GM13977 (cell line): ENCODE results near the gene TFF1.

ENCODE experiments used
- DNase-seq: peaks from one replicate; pipeline ENCODE4 v3.0.0; 2012; ENCODE audit warnings: low spot score
- in situ Hi-C: fragments of 300-500 bp; cut with MboI; formaldehyde crosslinking; loops from one replicate; pipeline ENCODE4 v1.12.0; 2022; ENCODE audit warnings: low sequenced_read_pairs, low pct_unique_long_range_greater_than_20kb, mixed read lengths, inconsistent platforms; ENCODE audit not compliant: unreplicated experiment
- TF ChIP-seq, protein P1 (sequence below): IDR thresholded peaks from 2 replicates; pipeline ENCODE4 v1.5.1; 2012; ENCODE audit warnings: mild to moderate bottlenecking, control low read depth; ENCODE audit not compliant: insufficient read depth; ENCODE audit errors: extremely low read depth, missing control alignments

The TFF1 gene

DNA sequence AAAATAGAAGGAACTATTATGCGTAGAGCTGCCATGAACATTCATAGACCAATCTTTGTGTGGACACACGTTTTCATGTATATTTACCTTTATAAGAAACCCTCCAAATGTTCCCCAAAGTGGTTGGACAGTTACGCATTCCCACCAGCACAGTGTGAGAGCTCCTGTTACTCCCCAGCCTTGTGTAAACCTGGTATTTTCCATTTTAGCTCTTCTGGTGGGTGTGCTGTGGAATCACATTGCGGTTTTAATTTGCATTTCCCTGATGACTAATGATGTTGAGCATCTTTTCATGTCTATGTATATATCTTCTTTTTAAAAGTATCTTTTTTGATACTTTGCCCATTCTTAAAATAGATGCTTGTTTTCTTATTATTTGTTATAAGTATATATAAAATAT is 34.2 kb upstream of the TFF1 start:
- in situ Hi-C loops, result no loop called here
- no peak for DNase-seq
- TF ChIP-seq, protein P1, sequence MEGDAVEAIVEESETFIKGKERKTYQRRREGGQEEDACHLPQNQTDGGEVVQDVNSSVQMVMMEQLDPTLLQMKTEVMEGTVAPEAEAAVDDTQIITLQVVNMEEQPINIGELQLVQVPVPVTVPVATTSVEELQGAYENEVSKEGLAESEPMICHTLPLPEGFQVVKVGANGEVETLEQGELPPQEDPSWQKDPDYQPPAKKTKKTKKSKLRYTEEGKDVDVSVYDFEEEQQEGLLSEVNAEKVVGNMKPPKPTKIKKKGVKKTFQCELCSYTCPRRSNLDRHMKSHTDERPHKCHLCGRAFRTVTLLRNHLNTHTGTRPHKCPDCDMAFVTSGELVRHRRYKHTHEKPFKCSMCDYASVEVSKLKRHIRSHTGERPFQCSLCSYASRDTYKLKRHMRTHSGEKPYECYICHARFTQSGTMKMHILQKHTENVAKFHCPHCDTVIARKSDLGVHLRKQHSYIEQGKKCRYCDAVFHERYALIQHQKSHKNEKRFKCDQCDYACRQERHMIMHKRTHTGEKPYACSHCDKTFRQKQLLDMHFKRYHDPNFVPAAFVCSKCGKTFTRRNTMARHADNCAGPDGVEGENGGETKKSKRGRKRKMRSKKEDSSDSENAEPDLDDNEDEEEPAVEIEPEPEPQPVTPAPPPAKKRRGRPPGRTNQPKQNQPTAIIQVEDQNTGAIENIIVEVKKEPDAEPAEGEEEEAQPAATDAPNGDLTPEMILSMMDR, result no peak

DNA sequence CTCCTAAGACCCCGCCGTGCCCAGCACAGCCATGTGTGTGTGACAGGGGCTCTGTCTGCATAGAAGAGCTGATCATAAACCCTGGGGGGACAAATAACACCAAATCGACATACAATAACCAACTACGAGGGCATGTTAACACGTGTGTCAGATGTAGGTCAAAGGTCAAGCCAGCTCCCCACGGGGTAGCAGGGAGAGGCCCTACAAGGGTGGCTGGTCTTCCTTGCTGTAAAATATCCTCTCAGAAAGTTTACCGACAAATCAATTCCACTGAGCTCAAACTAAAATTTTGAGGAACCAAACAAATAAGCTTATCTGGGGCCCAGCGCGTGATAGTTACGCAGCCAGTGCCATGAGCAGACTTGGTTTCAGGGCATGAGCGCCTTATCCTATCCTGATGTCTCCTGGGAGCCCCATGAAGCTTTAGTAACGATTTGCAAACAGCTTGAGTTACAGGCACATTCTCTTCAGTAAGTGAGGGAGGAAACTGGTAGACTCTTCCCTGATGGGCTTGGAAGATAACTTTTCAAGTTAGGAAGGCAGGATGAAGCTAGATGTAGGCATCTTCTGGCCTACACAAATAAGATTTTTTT is 32.2 kb upstream of the TFF1 start:
- in situ Hi-C loops, result loop anchor here (10.0 kb wide), 1 partner anchor 46 kb away; no protein-coding TSS in a partner anchor
- no peak for DNase-seq
- TF ChIP-seq, protein P1, result no peak

DNA sequence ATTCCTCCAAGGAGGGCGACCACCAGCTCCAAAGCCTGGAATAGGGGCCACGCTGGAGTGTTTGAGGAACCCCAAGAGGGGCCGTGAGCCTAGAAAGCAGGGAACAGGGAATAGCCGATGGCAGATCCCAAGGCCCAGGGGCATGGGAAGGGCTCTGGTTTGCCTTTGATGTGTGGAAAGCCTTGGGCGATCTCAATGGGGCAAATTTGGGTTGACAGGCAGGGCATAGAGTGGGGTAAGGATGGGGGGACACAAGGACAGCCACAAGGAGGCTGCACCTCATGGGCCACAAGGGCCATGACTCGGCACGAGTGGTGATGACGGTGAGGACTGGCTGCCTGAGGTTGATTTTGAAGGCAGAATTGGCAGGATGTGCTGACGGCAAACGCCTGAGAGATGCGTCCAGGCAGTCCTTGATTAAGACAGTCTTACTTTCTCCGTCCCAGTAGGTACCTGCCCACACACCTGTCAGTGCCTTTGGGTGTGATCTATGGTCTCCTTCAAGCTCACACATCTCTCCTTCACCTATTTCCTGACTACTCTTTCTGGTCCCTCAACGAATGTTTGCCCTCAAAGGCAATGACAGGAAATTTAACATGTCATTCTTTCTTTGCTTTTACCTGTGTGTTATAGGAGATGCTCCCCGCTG is 31.5 kb upstream of the TFF1 start:
- DNase-seq, result no peak
- TF ChIP-seq, protein P1, result no peak
- in situ Hi-C loops, result loop anchor here (10.0 kb wide), 1 partner anchor 47 kb away; no protein-coding TSS in a partner anchor

DNA sequence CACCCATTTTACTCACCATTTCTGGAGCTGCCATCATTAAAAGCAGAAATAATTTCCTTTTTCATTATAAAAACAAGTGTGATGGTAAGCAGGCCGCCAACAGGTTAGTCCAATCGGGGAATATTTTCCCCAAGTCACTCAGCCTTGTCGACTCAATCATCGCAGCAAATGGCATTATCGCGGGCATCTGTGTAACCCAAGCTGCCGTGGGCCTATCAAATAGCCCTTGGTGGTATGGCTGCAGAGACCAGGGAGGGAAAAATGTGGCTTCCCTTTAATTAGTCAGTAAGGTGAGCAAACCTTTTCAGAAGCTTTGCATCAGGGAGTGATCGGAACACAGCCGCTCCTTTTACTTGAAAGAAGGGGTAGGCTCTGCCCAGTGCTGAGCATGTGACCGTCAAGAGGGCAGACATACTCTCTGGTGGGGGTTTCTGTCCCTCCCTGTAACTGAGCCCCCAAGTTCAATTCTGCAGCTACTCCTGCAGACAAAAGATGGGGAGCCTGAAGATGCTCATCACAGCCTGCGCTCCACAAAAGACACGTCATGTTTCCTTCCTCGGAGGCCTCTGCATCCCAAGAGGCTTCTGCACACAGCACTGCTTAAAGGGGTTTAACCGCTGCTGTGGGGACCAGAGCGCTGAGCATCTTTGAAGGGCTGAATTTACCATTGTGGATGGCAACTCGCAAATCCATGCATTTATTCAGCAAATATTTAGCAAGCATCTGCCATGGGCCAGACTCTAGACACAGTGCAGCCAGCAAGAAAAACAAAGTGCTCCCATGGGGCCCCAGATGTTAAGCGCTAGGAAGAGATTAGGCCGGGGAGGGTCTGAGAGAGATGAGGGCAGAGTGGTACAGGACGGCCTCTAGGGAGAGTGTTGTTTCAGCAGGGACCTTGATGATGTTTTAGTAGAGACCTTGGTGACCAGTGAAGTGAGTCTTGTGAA is 30.7 kb upstream of the TFF1 start:
- in situ Hi-C loops, result loop anchor here (10.0 kb wide), 1 partner anchor 48 kb away; no protein-coding TSS in a partner anchor
- TF ChIP-seq, protein P1, result no peak
- no peak for DNase-seq

DNA sequence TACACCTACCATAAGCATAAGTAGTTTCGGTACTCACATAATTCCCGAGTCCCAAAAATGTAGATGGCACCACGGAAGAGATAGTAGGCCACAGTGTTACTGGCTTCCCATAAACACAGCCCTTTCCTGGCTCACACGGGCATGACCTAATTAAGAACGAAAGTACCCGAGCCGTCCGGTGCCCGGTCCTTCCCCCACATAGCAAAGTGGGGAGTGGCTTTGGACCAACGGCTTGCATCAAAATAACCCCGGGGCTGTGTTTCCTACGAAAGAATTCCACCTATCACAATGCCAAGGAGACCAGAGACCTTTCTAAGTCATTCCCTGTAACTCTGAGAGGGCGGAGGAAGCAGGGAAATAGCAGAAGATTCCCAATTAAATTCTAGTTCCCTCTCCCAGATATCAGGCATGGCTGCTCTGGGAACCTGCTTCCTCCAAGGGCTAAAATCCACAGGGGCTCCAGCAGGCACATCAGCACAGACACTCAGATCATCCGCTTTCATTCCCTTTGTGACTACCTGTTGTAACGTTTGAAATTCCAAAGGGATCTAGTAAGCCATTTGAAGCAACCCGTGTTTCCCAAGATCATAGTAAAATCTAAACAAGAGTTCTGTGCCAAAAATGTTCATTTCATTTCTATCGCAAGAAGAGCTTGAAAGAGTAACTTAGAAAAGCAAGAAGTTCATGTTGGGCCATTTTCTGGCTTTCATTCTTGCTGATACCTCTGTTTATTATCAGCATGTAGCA is 29.7 kb upstream of the TFF1 start, which contains the start of gene TMPRSS3:
TSS of gene TMPRSS3 (minus strand) at position 148 of the 747 bp plus-strand sequence. CDS start 635 bp downstream, outside the sequence.
- in situ Hi-C loops, result loop anchor here (10.0 kb wide), 1 partner anchor 49 kb away; no protein-coding TSS in a partner anchor
- TF ChIP-seq, protein P1, result no peak
- DNase-seq, result no peak
